ENCODE results near the gene LSM5.
"Not testable (repeated sequence)": the region's sequence is repeated elsewhere in the genome, so short reads cannot be mapped to it uniquely, and the experiment has no call there.

LSM5 gene

DNA sequence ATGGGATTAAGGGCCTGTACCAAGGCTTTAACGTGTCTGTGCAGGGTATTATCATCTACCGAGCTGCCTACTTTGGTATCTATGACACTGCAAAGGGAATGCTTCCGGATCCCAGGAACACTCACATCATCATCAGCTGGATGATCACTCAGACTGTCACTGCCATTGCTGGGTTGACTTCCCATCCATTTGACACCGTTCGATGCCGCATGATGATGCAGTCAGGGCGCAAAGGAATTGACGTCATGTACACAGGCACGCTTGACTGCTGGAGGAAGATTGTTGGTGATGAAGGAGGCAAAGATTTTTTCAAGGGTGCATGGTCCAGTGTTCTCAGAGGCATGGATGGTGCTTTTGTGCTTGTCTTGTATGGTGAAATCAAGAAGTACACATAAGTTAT, 18.2 kb downstream of the LSM5 start:
- Histone ChIP-seq H3K9me3 (replicated peaks in 1 of 2; ENCODE audit: control insufficient read depth in 2 of 2, insufficient read depth in 1 of 2, low read depth in 1 of 2, low read length in 2 of 2) (no peaks in the 10 kb centered on the region), H3K9ac (ENCODE audit: low read depth, low read length, poor library complexity) (no peak overlapping the region), H3K27me3 (ENCODE audit: control insufficient read depth in 3 of 3, insufficient read depth in 3 of 3, low read depth in 1 of 3, low read length in 3 of 3) (no peaks in the 10 kb centered on the region), H3K23ac (ENCODE audit: low read depth, low read length, poor library complexity) (no peak overlapping the region), H3K14ac (ENCODE audit: low read length) (no peak overlapping the region), H3K4me1 (ENCODE audit: control insufficient read depth in 2 of 2, insufficient read depth in 1 of 2, low read depth in 1 of 2, low read length in 2 of 2) (no peaks in the 10 kb centered on the region), H2BK5ac (ENCODE audit: low read length) (no peak overlapping the region), H4K8ac (ENCODE audit: low read depth, low read length) (no peak overlapping the region), H3K18ac (ENCODE audit: low read length) (no peak overlapping the region), H3K79me1 (ENCODE audit: low read depth, low read length) (no peaks in the 10 kb centered on the region), H2AK5ac (ENCODE audit: low read depth, low read length) (no peak overlapping the region), H2BK12ac (ENCODE audit: low read length) (peak overlapping the region; percentile 10), H3K36me3 (replicated peaks in 1 of 2; ENCODE audit: control insufficient read depth in 2 of 2, insufficient read depth in 2 of 2, low read length in 2 of 2) (no peaks in the 10 kb centered on the region), H2BK15ac (ENCODE audit: low read length) (no peak overlapping the region), H3K4me3 (ENCODE audit: low read length in 2 of 2) (no peak overlapping the region), H2AFZ (ENCODE audit: low read length) (no peak overlapping the region), H3K4ac (ENCODE audit: low read length) (no peak overlapping the region), H2BK120ac (ENCODE audit: low read depth, low read length) (no peak overlapping the region), H3K27ac (replicated peaks; ENCODE audit: low read length) (no peak overlapping the region), H3K4me2 (ENCODE audit: insufficient read depth, low read length, poor library complexity, severe bottlenecking) (no peak overlapping the region), H4K91ac (ENCODE audit: low read depth, low read length, poor library complexity) (no peak overlapping the region)
- WGBS, 2 donors (ENCODE audit: extremely low coverage in 2 of 2, insufficient read length in 2 of 2, insufficient replicate concordance in 1 of 2) = no CpG with 5 or more reads among the region's 9 CpGs
- no peak for DNase-seq (ENCODE audit: low spot score)

DNA sequence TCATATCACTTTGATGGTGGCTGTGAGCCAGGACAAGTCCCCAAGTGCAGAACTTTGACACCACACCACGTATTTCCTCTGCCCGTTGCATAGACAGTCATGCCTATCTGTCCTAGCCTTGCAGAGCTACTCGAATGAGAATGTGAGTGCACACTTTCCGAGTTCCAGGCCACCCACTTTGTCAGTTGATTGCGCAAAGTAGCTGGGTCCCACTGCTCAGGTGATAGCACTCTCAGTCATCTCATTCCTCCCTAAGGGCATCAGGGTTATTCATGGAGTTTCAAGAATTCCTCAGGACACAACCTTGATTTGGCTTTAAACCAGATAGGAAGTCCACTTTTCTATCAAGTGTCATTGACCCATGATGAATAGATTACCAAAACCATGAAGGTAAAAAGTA, 19.3 kb downstream of the LSM5 start:
- Histone ChIP-seq H3K9me3 (replicated peaks in 1 of 2; ENCODE audit: control insufficient read depth in 2 of 2, insufficient read depth in 1 of 2, low read depth in 1 of 2, low read length in 2 of 2) (no peaks in the 10 kb centered on the region), H3K27me3 (ENCODE audit: control insufficient read depth in 3 of 3, insufficient read depth in 3 of 3, low read depth in 1 of 3, low read length in 3 of 3) (no peaks in the 10 kb centered on the region)
- no CpG with 5 or more reads among the region's 5 CpGs for WGBS, 2 donors (ENCODE audit: extremely low coverage in 2 of 2, insufficient read length in 2 of 2, insufficient replicate concordance in 1 of 2)

DNA sequence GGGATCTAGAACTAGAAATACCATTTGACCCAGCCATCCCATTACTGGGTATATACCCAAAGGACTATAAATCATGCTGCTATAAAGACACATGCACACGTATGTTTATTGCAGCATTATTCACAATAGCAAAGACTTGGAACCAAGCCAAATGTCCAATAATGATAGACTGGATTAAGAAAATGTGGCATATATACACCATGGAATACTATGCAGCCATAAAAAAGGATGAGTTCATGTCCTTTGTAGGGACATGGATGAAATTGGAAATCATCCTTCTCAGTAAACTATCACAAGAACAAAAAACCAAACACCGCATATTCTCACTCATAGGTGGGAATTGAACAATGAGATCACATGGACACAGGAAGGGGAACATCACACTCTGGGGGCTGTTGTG, 20.2 kb downstream of the LSM5 start:
- not testable (repeated sequence) for H3K27me3 ChIP-seq (ENCODE audit: control insufficient read depth in 3 of 3, insufficient read depth in 3 of 3, low read depth in 1 of 3, low read length in 3 of 3); H2BK15ac ChIP-seq (ENCODE audit: low read length); H3K27ac ChIP-seq (replicated peaks; ENCODE audit: low read length); H2BK5ac ChIP-seq (ENCODE audit: low read length); H4K91ac ChIP-seq (ENCODE audit: low read depth, low read length, poor library complexity); H3K4ac ChIP-seq (ENCODE audit: low read length); H3K4me2 ChIP-seq (ENCODE audit: insufficient read depth, low read length, poor library complexity, severe bottlenecking); H2AK5ac ChIP-seq (ENCODE audit: low read depth, low read length); DNase-seq (ENCODE audit: low spot score); H3K4me3 ChIP-seq (ENCODE audit: low read length in 2 of 2); H3K14ac ChIP-seq (ENCODE audit: low read length); H3K9me3 ChIP-seq (replicated peaks in 1 of 2; ENCODE audit: control insufficient read depth in 2 of 2, insufficient read depth in 1 of 2, low read depth in 1 of 2, low read length in 2 of 2); H3K36me3 ChIP-seq (replicated peaks in 1 of 2; ENCODE audit: control insufficient read depth in 2 of 2, insufficient read depth in 2 of 2, low read length in 2 of 2); H3K18ac ChIP-seq (ENCODE audit: low read length); H3K4me1 ChIP-seq (ENCODE audit: control insufficient read depth in 2 of 2, insufficient read depth in 1 of 2, low read depth in 1 of 2, low read length in 2 of 2); H4K8ac ChIP-seq (ENCODE audit: low read depth, low read length); H2AFZ ChIP-seq (ENCODE audit: low read length); H3K79me1 ChIP-seq (ENCODE audit: low read depth, low read length); H3K23ac ChIP-seq (ENCODE audit: low read depth, low read length, poor library complexity); H2BK12ac ChIP-seq (ENCODE audit: low read length); H2BK120ac ChIP-seq (ENCODE audit: low read depth, low read length); H3K9ac ChIP-seq (ENCODE audit: low read depth, low read length, poor library complexity)
- no CpG with 5 or more reads among the region's 2 CpGs for WGBS, 2 donors (ENCODE audit: extremely low coverage in 2 of 2, insufficient read length in 2 of 2, insufficient replicate concordance in 1 of 2)

More for the DNA sequence above, 19.3 kb downstream of the LSM5 start:
- Histone ChIP-seq H3K4ac (ENCODE audit: low read length) (no peak overlapping the region), H3K18ac (ENCODE audit: low read length) (no peak overlapping the region), H3K9ac (ENCODE audit: low read depth, low read length, poor library complexity) (no peak overlapping the region), H2AFZ (ENCODE audit: low read length) (no peak overlapping the region), H3K36me3 (replicated peaks in 1 of 2; ENCODE audit: control insufficient read depth in 2 of 2, insufficient read depth in 2 of 2, low read length in 2 of 2) (no peaks in the 10 kb centered on the region), H3K4me2 (ENCODE audit: insufficient read depth, low read length, poor library complexity, severe bottlenecking) (no peak overlapping the region), H3K14ac (ENCODE audit: low read length) (no peak overlapping the region), H3K79me1 (ENCODE audit: low read depth, low read length) (no peaks in the 10 kb centered on the region), H3K23ac (ENCODE audit: low read depth, low read length, poor library complexity) (no peak overlapping the region), H4K91ac (ENCODE audit: low read depth, low read length, poor library complexity) (no peak overlapping the region), H2BK15ac (ENCODE audit: low read length) (no peak overlapping the region), H2BK12ac (ENCODE audit: low read length) (no peak overlapping the region), H2BK120ac (ENCODE audit: low read depth, low read length) (no peak overlapping the region), H2AK5ac (ENCODE audit: low read depth, low read length) (no peak overlapping the region), H3K27ac (replicated peaks; ENCODE audit: low read length) (no peak overlapping the region), H3K4me3 (ENCODE audit: low read length in 2 of 2) (peak overlapping the region in 1 of 2 donors; percentile 30), H2BK5ac (ENCODE audit: low read length) (no peak overlapping the region), H4K8ac (ENCODE audit: low read depth, low read length) (no peak overlapping the region), H3K4me1 (ENCODE audit: control insufficient read depth in 2 of 2, insufficient read depth in 1 of 2, low read depth in 1 of 2, low read length in 2 of 2) (no peaks in the 10 kb centered on the region)
- no peak for DNase-seq (ENCODE audit: low spot score)

DNA sequence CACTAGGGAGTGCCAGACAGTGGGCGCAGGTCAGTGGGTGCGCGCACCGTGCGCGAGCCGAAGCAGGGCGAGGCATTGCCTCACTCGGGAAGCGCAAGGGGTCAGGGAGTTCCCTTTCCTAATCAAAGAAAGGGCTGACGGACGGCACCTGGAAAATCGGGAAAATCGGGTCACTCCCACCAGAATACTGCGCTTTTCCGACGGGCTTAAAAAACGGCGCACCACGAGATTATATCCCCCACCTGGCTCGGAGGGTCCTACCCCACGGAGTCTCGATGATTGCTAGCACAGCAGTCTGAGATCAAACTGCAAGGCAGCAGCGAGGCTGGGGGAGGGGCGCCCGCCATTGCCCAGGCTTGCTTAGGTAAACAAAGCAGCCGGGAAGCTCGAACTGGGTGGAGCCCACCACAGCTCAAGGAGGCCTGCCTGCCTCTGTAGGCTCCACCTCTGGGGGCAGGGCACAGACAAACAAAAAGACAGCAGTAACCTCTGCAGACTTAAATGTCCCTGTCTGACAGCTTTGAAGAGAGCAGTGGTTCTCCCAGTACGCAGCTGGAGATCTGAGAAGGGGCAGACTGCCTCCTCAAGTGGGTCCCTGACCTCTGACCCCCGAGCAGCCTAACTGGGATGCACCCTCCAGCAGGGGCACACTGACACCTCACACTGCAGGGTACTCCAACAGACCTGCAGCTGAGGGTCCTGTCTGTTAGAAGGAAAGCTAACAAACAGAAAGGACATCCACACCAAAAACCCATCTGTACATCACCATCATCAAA, 25.4 kb downstream of the LSM5 start:
- not testable (repeated sequence) for H3K4me2 ChIP-seq (ENCODE audit: insufficient read depth, low read length, poor library complexity, severe bottlenecking); H2AK5ac ChIP-seq (ENCODE audit: low read depth, low read length); H3K27ac ChIP-seq (replicated peaks; ENCODE audit: low read length); H2BK12ac ChIP-seq (ENCODE audit: low read length); H3K23ac ChIP-seq (ENCODE audit: low read depth, low read length, poor library complexity); DNase-seq (ENCODE audit: low spot score); H2BK15ac ChIP-seq (ENCODE audit: low read length); H4K91ac ChIP-seq (ENCODE audit: low read depth, low read length, poor library complexity); H3K79me1 ChIP-seq (ENCODE audit: low read depth, low read length); H3K36me3 ChIP-seq (replicated peaks in 1 of 2; ENCODE audit: control insufficient read depth in 2 of 2, insufficient read depth in 2 of 2, low read length in 2 of 2); H3K4ac ChIP-seq (ENCODE audit: low read length); H3K4me1 ChIP-seq (ENCODE audit: control insufficient read depth in 2 of 2, insufficient read depth in 1 of 2, low read depth in 1 of 2, low read length in 2 of 2); H2BK120ac ChIP-seq (ENCODE audit: low read depth, low read length); H3K9me3 ChIP-seq (replicated peaks in 1 of 2; ENCODE audit: control insufficient read depth in 2 of 2, insufficient read depth in 1 of 2, low read depth in 1 of 2, low read length in 2 of 2); H4K8ac ChIP-seq (ENCODE audit: low read depth, low read length); H3K9ac ChIP-seq (ENCODE audit: low read depth, low read length, poor library complexity); H3K14ac ChIP-seq (ENCODE audit: low read length); H3K27me3 ChIP-seq (ENCODE audit: control insufficient read depth in 3 of 3, insufficient read depth in 3 of 3, low read depth in 1 of 3, low read length in 3 of 3); H3K4me3 ChIP-seq (ENCODE audit: low read length in 2 of 2); H2BK5ac ChIP-seq (ENCODE audit: low read length); H3K18ac ChIP-seq (ENCODE audit: low read length)
- peak overlapping the region; percentile 59 for H2AFZ ChIP-seq (ENCODE audit: low read length)
- no CpG with 5 or more reads among the region's 30 CpGs for WGBS, 2 donors (ENCODE audit: extremely low coverage in 2 of 2, insufficient read length in 2 of 2, insufficient replicate concordance in 1 of 2)
